Breast epithelium (tissue), 4 donors: Measurements from ENCODE around the gene CCDC6. TPM values are rescaled to one million over a fixed set of nuclear protein-coding genes. Genes with fewer than 3 reads are reported as not detected.

Experiments
- DNase-seq, 2 donors: peaks; one replicate each; pipeline ENCODE4 v3.0.0-alpha.2; 2019; ENCODE audit warnings: low spot score in 2 of 2
- H3K27ac ChIP-seq, 2 donors: fragments of 200-600 bp; sonication (generic) in 1 of 2; one replicate each; pipeline ENCODE4 v1.5.1; 2016 to 2019; ENCODE audit warnings: mild to moderate bottlenecking in 1 of 2
- H3K27me3 ChIP-seq, 2 donors: fragments of 200-600 bp; sonication (generic) in 1 of 2; one replicate each; pipeline versions ENCODE4 v1.5.1 to v1.6.0; 2017 to 2019; ENCODE audit warnings: control low read depth in 1 of 2, mild to moderate bottlenecking in 1 of 2
- H3K36me3 ChIP-seq: fragments of 200-600 bp; one replicate; pipeline ENCODE4 v1.5.1; 2019
- H3K4me1 ChIP-seq, 2 donors: fragments of 200-600 bp; sonication (generic); one replicate each; pipeline ENCODE4 v1.5.1; 2016 to 2019; ENCODE audit warnings: control low read depth in 1 of 2
- H3K4me3 ChIP-seq, 3 donors: fragments of 200-600 bp; sonication (generic); 1 replicate in 2 of 3; 2 replicates in 1 of 3; pipeline ENCODE4 v1.5.1; 2016 to 2019; ENCODE audit warnings: mild to moderate bottlenecking in 3 of 3, moderate library complexity in 2 of 3
- H3K9me3 ChIP-seq, 2 donors: fragments of 200-600 bp; sonication (generic) in 1 of 2; one replicate each; pipeline ENCODE4 v1.5.1; 2016 to 2019; ENCODE audit warnings: control low read depth in 1 of 2
- POLR2A ChIP-seq: fragments of 450-650 bp; IDR thresholded peaks from one replicate; pipeline ENCODE4 v1.6.1; 2016; ENCODE audit warnings: antibody characterized with exemption, mild to moderate bottlenecking, moderate library complexity
- POLR2AphosphoS5 ChIP-seq, 3 donors: sonication (generic); formaldehyde crosslinking; IDR thresholded peaks; one replicate each; pipeline ENCODE4 v1.6.1; 2017; ENCODE audit warnings: antibody characterized with exemption in 3 of 3
- intact Hi-C: fragments of 100-400 bp; cut with DNase I; formaldehyde crosslinking; loops from one replicate; pipeline ENCODE4 v1.15.1; 2023; ENCODE audit warnings: low total_unique reads
- total RNA-seq, 3 donors: library from RNA; depleted of rRNA; stranded (reverse); fragments of >200 nt; gene quantifications; one replicate each; pipeline ENCODE4 v1.1.0, GENCODE V29; 2016
- TF ChIP-seq, protein P1 (sequence below), 3 donors: fragments of 450-650 bp; IDR thresholded peaks; one replicate each; pipeline ENCODE4 v1.5.1; 2016 to 2017; ENCODE audit warnings: antibody characterized with exemption in 3 of 3, mild to moderate bottlenecking in 3 of 3, moderate library complexity in 3 of 3

The CCDC6 gene
- total RNA-seq, 3 donors from 2014 or later: 31.4 to 85.6 (median 44.9) TPM

- no peaks in the 10 kb centered on the region for H3K27me3 ChIP-seq
- intact Hi-C loops: no loop called here
- TF ChIP-seq POLR2A (no peak), POLR2AphosphoS5 (IDR thresholded peaks at IDR 0.05) (no peak)
- TF ChIP-seq, protein P1, sequence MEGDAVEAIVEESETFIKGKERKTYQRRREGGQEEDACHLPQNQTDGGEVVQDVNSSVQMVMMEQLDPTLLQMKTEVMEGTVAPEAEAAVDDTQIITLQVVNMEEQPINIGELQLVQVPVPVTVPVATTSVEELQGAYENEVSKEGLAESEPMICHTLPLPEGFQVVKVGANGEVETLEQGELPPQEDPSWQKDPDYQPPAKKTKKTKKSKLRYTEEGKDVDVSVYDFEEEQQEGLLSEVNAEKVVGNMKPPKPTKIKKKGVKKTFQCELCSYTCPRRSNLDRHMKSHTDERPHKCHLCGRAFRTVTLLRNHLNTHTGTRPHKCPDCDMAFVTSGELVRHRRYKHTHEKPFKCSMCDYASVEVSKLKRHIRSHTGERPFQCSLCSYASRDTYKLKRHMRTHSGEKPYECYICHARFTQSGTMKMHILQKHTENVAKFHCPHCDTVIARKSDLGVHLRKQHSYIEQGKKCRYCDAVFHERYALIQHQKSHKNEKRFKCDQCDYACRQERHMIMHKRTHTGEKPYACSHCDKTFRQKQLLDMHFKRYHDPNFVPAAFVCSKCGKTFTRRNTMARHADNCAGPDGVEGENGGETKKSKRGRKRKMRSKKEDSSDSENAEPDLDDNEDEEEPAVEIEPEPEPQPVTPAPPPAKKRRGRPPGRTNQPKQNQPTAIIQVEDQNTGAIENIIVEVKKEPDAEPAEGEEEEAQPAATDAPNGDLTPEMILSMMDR (IDR thresholded peaks at IDR 0.05): no peak
- no peaks in the 10 kb centered on the region for H3K36me3 ChIP-seq
- H3K27ac ChIP-seq: peak overlapping the region; percentile 94 to 98
- no peak for DNase-seq
- H3K4me3 ChIP-seq: peak overlapping the region; percentile 35 to 98 (median 98)
- peaks cover 0 to 7% of the 10 kb centered on the region in 2 donors for H3K4me1 ChIP-seq
- no peaks in the 10 kb centered on the region for H3K9me3 ChIP-seq
Measured at GRCh38 chr10:59907537-59907917, 1.2 kb upstream of the CCDC6 start.

DNA sequence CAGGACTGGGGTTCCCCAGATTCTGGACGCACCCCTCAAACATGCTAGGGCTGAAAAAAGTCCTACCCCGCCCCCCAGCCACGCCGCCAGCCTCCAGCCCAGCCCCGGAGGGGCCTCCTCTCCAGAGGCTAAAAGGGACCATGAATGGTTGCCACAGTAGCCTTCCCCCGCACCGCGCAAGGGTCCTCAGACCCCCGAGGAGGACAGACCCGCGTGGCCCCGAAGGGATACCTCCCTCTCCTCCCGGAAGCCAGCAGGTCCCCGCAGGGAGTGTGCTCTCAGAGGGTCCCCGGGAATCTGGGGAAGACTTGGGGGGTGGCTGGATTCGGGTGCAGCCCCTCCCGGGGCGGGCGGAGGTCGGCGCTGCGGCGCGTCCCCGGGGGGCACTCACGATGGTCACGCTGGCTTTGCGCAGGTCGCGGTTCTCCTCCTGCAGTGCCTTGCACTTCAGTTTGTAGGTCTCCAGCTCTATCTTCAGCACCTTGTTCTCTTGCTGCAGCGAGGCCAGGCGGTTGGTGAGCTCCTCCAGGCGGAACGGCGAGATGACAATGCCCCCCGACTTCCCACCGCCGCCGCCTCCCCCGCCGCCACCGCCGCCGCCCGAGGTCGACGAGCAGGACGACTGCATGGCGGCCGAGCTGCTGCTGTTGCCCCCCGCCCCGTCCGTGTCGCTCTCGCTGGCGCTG is 482 bp downstream of the CCDC6 start:
- intact Hi-C loops: no loop called here
- Histone ChIP-seq H3K36me3 (no peaks in the 10 kb centered on the region), H3K4me3 (peak overlapping the region; percentile 98 to 100 (median 98)), H3K27ac (peak overlapping the region; percentile 94 to 98), H3K27me3 (no peaks in the 10 kb centered on the region), H3K4me1 (peaks cover 0 to 7% of the 10 kb centered on the region in 2 donors), H3K9me3 (no peaks in the 10 kb centered on the region)
- no peak for DNase-seq
- TF ChIP-seq POLR2A (no peak), POLR2AphosphoS5 (IDR thresholded peaks at IDR 0.05) (no peak)
- TF ChIP-seq, protein P1 (IDR thresholded peaks at IDR 0.05): no peak

GRCh38 chr10:59905066-59905730 is 1.2 kb downstream of the CCDC6 start:
- H3K4me1 ChIP-seq: peaks cover 0 to 7% of the 10 kb centered on the region in 2 donors
- H3K27me3 ChIP-seq: no peaks in the 10 kb centered on the region
- no peaks in the 10 kb centered on the region for H3K36me3 ChIP-seq
- H3K4me3 ChIP-seq: peak overlapping the region; percentile 98 to 100 (median 98)
- TF ChIP-seq, protein P1 (IDR thresholded peaks at IDR 0.05): no peak
- TF ChIP-seq POLR2A: no peak
- TF ChIP-seq POLR2AphosphoS5 (IDR thresholded peaks at IDR 0.05): peak in 1 of 3 donors; percentile 34
- DNase-seq: peak; percentile 50 to 62
- intact Hi-C loops: no loop called here
- peak overlapping the region; percentile 94 to 98 for H3K27ac ChIP-seq
- H3K9me3 ChIP-seq: no peaks in the 10 kb centered on the region

- no peaks in the 10 kb centered on the region for H3K9me3 ChIP-seq
- H3K4me3 ChIP-seq: peak overlapping the region; percentile 98 to 100 (median 98)
- TF ChIP-seq, protein P1 (IDR thresholded peaks at IDR 0.05): no peak
- no peak for TF ChIP-seq POLR2AphosphoS5 (IDR thresholded peaks at IDR 0.05)
- TF ChIP-seq POLR2A: no peak
- intact Hi-C loops: no loop called here
- peaks cover 0 to 12% of the 10 kb centered on the region in 2 donors for H3K4me1 ChIP-seq
- no peak for DNase-seq
- H3K27ac ChIP-seq: peak overlapping the region; percentile 94 to 98
- H3K36me3 ChIP-seq: no peaks in the 10 kb centered on the region
- no peaks in the 10 kb centered on the region for H3K27me3 ChIP-seq
Measured at GRCh38 chr10:59904426-59905065, 1.8 kb downstream of the CCDC6 start.
